Panc1 (cell line): ENCODE results near the gene CYS1.

Source experiments
- POLR2AphosphoS5 ChIP-seq: IDR thresholded peaks from 2 replicates; pipeline ENCODE4 v1.6.1; 2012; ENCODE audit warnings: mild to moderate bottlenecking, low read depth, low read length, moderate library complexity
- TF ChIP-seq, protein P1 (sequence below): fragments of 450-650 bp; IDR thresholded peaks from 2 replicates; pipeline ENCODE4 v1.5.1; 2017; ENCODE audit warnings: mild to moderate bottlenecking

DNA sequence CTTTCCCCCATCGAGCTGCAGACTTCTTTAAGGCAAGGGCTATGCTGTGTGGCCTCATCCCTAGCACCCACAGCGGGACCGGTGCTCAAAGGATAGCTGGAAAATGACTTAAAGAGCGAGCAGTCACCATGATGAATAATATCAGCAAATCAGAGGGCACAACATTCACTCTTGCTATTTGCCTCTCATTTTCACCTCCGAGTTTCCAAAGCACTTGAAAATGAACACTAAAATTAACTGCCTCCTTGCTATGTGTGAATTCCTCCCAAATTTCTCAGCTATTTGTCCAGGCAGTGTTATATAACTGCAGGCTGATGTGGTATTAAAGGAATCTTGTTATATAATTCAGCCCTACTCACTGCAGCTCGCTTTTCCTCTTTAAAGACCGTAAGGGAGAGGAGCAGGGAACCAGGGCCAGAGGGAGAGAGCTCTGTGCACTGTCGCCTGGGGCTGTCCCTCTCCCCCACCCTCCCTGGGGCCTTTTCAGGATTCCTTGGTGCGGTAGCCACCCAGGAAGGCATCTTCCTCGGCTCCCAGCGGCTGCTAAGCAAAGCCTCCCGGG, 1.4 kb downstream of the CYS1 start:
- no peak for TF ChIP-seq POLR2AphosphoS5
- TF ChIP-seq, protein P1, sequence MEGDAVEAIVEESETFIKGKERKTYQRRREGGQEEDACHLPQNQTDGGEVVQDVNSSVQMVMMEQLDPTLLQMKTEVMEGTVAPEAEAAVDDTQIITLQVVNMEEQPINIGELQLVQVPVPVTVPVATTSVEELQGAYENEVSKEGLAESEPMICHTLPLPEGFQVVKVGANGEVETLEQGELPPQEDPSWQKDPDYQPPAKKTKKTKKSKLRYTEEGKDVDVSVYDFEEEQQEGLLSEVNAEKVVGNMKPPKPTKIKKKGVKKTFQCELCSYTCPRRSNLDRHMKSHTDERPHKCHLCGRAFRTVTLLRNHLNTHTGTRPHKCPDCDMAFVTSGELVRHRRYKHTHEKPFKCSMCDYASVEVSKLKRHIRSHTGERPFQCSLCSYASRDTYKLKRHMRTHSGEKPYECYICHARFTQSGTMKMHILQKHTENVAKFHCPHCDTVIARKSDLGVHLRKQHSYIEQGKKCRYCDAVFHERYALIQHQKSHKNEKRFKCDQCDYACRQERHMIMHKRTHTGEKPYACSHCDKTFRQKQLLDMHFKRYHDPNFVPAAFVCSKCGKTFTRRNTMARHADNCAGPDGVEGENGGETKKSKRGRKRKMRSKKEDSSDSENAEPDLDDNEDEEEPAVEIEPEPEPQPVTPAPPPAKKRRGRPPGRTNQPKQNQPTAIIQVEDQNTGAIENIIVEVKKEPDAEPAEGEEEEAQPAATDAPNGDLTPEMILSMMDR, result no peak
